Caco-2 (cell line): Measurements from ENCODE around the gene AHDC1. TPM values are rescaled to one million over a fixed set of nuclear protein-coding genes. Genes with fewer than 3 reads are reported as not detected.

ENCODE experiments used
- BruUV-seq: library from RNA; stranded (reverse); fragments of 400-500 nt; replicated peaks from 2 replicates; lab custom pipeline; 2021; lab: Mats Ljungman, UMichigan
- CTCF ChIA-PET: fragments of 300-600 bp; sonication (Branson Sonifier 250); formaldehyde crosslinking; loops from one replicate; lab custom pipeline; 2022; ENCODE audit warnings: antibody characterized with exemption; lab: Charles Lee
- POLR2A ChIA-PET: fragments of 300-600 bp; sonication (Branson Sonifier 250); formaldehyde crosslinking; loops from one replicate; lab custom pipeline; 2022; ENCODE audit warnings: antibody characterized with exemption; lab: Charles Lee
- DNase-seq, 2 experiments: peaks; one replicate each; pipeline versions ENCODE4 v3.0.0 to v3.0.0-alpha.2; 2020 to 2022
- H3K27me3 ChIP-seq: replicated peaks from 2 replicates; pipeline ENCODE4 v1.6.0; 2011; ENCODE audit warnings: low read length; ENCODE audit not compliant: control insufficient read depth, insufficient read depth
- H3K36me3 ChIP-seq: 2 replicates; pipeline ENCODE4 v1.5.1; 2011; ENCODE audit warnings: low read length; ENCODE audit not compliant: control insufficient read depth, insufficient read depth
- H3K4me1 ChIP-seq: fragments of 250-450 bp; sonication (Bioruptor Pico); 2 replicates; pipeline ENCODE4 v1.5.1; 2020; ENCODE audit warnings: mild to moderate bottlenecking
- H3K4me3 ChIP-seq: 2 replicates; pipeline ENCODE4 v1.5.1; 2011; ENCODE audit warnings: low read depth, mild to moderate bottlenecking, control low read depth, low read length
- H3K9me3 ChIP-seq: fragments of 250-450 bp; sonication (Bioruptor Pico); 2 replicates; pipeline ENCODE4 v1.5.1; 2020; ENCODE audit warnings: mild to moderate bottlenecking, moderate library complexity
- H3K27ac Mint-ChIP-seq: one replicate; pipeline ENCODE4 v1.8.0; 2022; ENCODE audit warnings: mixed read lengths; ENCODE audit not compliant: unreplicated experiment
- H3K27me3 Mint-ChIP-seq: one replicate; pipeline ENCODE4 v1.8.0; 2022; ENCODE audit warnings: mixed read lengths; ENCODE audit not compliant: insufficient read depth, unreplicated experiment
- H3K36me3 Mint-ChIP-seq: one replicate; pipeline ENCODE4 v1.8.0; 2022; ENCODE audit warnings: mild to moderate bottlenecking, mixed read lengths; ENCODE audit not compliant: insufficient read depth, unreplicated experiment
- H3K4me1 Mint-ChIP-seq: one replicate; pipeline ENCODE4 v1.8.0; 2022; ENCODE audit warnings: low read depth, mixed read lengths; ENCODE audit not compliant: unreplicated experiment
- H3K4me3 Mint-ChIP-seq: one replicate; pipeline ENCODE4 v1.8.0; 2022; ENCODE audit warnings: mild to moderate bottlenecking, moderate library complexity, mixed read lengths; ENCODE audit not compliant: unreplicated experiment
- H3K9me3 Mint-ChIP-seq: one replicate; pipeline ENCODE4 v1.8.0; 2022; ENCODE audit warnings: mixed read lengths; ENCODE audit not compliant: unreplicated experiment
- CTCF ChIP-seq, 2 experiments: fragments of 200-600 bp in 1 of 2; IDR thresholded peaks; 1 replicate in 1 of 2; 2 replicates in 1 of 2; pipeline versions ENCODE4 v1.5.1 to v1.8.0; 2011 to 2022; ENCODE audit warnings: antibody characterized with exemption in 1 of 2, control low read depth in 1 of 2, inconsistent platforms in 1 of 2, low read depth in 1 of 2, low read length in 1 of 2, mild to moderate bottlenecking in 1 of 2, moderate library complexity in 1 of 2; ENCODE audit not compliant: insufficient read depth in 1 of 2, severe bottlenecking in 1 of 2, unreplicated experiment in 1 of 2
- intact Hi-C: fragments of 100-400 bp; cut with micrococcal nuclease; formaldehyde crosslinking; loops from one replicate; pipeline ENCODE4 v1.10.0; 2022; ENCODE audit not compliant: unreplicated experiment
- total RNA-seq: library from RNA; stranded (reverse); gene quantifications from 2 replicates; pipeline ENCODE4 v1.2.3, GENCODE V29; 2022

AHDC1 gene
- total RNA-seq, 1 experiment from 2014 or later = 17.0 TPM

GRCh38 chr1:27513958-27514357 is 90.0 kb downstream of the AHDC1 start:
- Mint-ChIP-seq H3K4me3 (no peak overlapping the region), H3K9me3 (no peaks in the 10 kb centered on the region), H3K36me3 (no peaks in the 10 kb centered on the region), H3K4me1 (peaks cover 20% of the 10 kb centered on the region), H3K27me3 (no peaks in the 10 kb centered on the region), H3K27ac (no peak overlapping the region)
- ChIA-PET POLR2A (no interaction called here), CTCF (no interaction called here)
- H3K9me3 ChIP-seq = no peaks in the 10 kb centered on the region
- DNase-seq = no peak
- peaks cover 12% of the 10 kb centered on the region for H3K4me1 ChIP-seq
- intact Hi-C loops = no loop called here
- no TSS peak for BruUV-seq
- no peak for TF ChIP-seq CTCF (IDR thresholded peaks at IDR 0.05; ENCODE audit: insufficient read depth in 1 of 2, low read depth in 1 of 2, low read length in 1 of 2, severe bottlenecking in 1 of 2, unreplicated experiment in 1 of 2)
- no peaks in the 10 kb centered on the region for H3K36me3 ChIP-seq
- no peaks in the 10 kb centered on the region for H3K27me3 ChIP-seq
- no peak overlapping the region for H3K4me3 ChIP-seq

- no peak overlapping the region for H3K27ac Mint-ChIP-seq
- H3K9me3 ChIP-seq = no peaks in the 10 kb centered on the region
- TF ChIP-seq CTCF (IDR thresholded peaks at IDR 0.05; ENCODE audit: insufficient read depth in 1 of 2, low read depth in 1 of 2, low read length in 1 of 2, severe bottlenecking in 1 of 2, unreplicated experiment in 1 of 2) = no peak
- no peaks in the 10 kb centered on the region for H3K27me3 ChIP-seq
- intact Hi-C loops = no loop called here
- no peaks in the 10 kb centered on the region for H3K36me3 Mint-ChIP-seq
- ChIA-PET POLR2A (no interaction called here), CTCF (no interaction called here)
- no peaks in the 10 kb centered on the region for H3K27me3 Mint-ChIP-seq
- no TSS peak for BruUV-seq
- H3K36me3 ChIP-seq = no peaks in the 10 kb centered on the region
- H3K4me3 Mint-ChIP-seq = no peak overlapping the region
- H3K4me1 ChIP-seq = peaks cover 8% of the 10 kb centered on the region
- no peaks in the 10 kb centered on the region for H3K9me3 Mint-ChIP-seq
- no peak overlapping the region for H3K4me3 ChIP-seq
- peaks cover 15% of the 10 kb centered on the region for H3K4me1 Mint-ChIP-seq
- no peak for DNase-seq
Observed at GRCh38 chr1:27513528-27513927, 90.4 kb downstream of the AHDC1 start.

GRCh38 chr1:27509127-27510080 is 94.5 kb downstream of the AHDC1 start:
- ChIA-PET CTCF (interaction anchor here (0.6 kb wide), 2 partner anchors 62 to 144 kb away, joined by 3 read pairs; no protein-coding TSS in a partner anchor), POLR2A (no interaction called here)
- no peak overlapping the region for H3K27ac Mint-ChIP-seq
- no peak for TF ChIP-seq CTCF (IDR thresholded peaks at IDR 0.05; ENCODE audit: insufficient read depth in 1 of 2, low read depth in 1 of 2, low read length in 1 of 2, severe bottlenecking in 1 of 2, unreplicated experiment in 1 of 2)
- H3K9me3 Mint-ChIP-seq = no peaks in the 10 kb centered on the region
- H3K4me3 ChIP-seq = no peak overlapping the region
- no peak for DNase-seq
- H3K27me3 ChIP-seq = no peaks in the 10 kb centered on the region
- no peak overlapping the region for H3K4me3 Mint-ChIP-seq
- no peaks in the 10 kb centered on the region for H3K27me3 Mint-ChIP-seq
- intact Hi-C loops = no loop called here
- H3K4me1 Mint-ChIP-seq = peaks cover 5% of the 10 kb centered on the region
- H3K4me1 ChIP-seq = peaks cover 10% of the 10 kb centered on the region
- no TSS peak for BruUV-seq
- H3K36me3 ChIP-seq = no peaks in the 10 kb centered on the region
- H3K36me3 Mint-ChIP-seq = no peaks in the 10 kb centered on the region
- no peaks in the 10 kb centered on the region for H3K9me3 ChIP-seq
